ENCODE results near the gene PYROXD2.

PYROXD2 gene

DNA sequence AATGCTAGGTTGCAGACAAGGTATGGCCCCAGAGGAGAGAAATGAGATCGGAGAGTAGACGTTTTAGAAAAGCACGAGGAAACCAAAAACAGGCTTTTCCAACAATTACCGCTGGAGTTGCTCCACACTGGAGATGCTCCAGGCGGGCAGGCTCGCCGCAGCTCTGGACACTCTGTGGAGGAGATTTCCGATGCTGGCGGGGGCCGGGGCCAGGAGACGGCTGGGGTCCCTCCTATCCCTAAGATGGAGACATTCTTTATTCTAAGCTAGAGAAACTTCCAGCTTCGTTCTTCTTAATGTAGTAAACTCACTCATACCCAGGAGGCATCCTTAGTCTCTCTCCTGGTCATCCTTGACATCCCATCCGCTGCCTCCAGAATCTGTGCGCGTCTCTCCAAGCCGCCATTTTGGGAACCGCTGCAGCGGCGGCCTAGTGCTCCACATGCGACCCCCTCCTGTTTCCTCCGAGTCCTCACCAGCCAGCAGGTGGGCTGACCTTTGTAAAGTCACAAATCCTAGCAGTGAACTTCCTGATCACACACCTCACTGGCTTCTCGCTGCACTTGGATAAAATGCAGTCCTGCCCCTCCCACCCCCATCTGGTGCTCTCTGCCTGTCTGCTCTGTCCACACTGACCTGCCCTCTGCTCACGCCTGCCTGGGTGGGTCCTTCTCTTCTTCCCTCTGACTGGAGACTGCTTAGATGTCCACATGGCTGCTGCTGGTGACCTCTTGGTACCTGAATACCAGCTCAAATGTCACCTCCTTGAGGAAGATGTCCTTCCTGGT lies 11.9 kb downstream of the PYROXD2 start:
- Histone ChIP-seq H3K79me2 (no peaks in the 10 kb centered on the region), H3K9me3 (ENCODE audit: control insufficient read depth, low read length) (no peaks in the 10 kb centered on the region), H3K4me1 (no peaks in the 10 kb centered on the region), H3K4me2 (ENCODE audit: low read length) (no peak overlapping the region), H2AFZ (no peak overlapping the region), H3K36me3 (ENCODE audit: control insufficient read depth, insufficient read depth, low read length) (no peaks in the 10 kb centered on the region), H3K9ac (no peak overlapping the region), H3K4me3 (ENCODE audit: low read depth, low read length) (no peak overlapping the region), H3K27me3 (ENCODE audit: control insufficient read depth, insufficient read depth, low read length) (no peaks in the 10 kb centered on the region), H3K27ac (no peak overlapping the region)
- TF ChIP-seq, protein P1, sequence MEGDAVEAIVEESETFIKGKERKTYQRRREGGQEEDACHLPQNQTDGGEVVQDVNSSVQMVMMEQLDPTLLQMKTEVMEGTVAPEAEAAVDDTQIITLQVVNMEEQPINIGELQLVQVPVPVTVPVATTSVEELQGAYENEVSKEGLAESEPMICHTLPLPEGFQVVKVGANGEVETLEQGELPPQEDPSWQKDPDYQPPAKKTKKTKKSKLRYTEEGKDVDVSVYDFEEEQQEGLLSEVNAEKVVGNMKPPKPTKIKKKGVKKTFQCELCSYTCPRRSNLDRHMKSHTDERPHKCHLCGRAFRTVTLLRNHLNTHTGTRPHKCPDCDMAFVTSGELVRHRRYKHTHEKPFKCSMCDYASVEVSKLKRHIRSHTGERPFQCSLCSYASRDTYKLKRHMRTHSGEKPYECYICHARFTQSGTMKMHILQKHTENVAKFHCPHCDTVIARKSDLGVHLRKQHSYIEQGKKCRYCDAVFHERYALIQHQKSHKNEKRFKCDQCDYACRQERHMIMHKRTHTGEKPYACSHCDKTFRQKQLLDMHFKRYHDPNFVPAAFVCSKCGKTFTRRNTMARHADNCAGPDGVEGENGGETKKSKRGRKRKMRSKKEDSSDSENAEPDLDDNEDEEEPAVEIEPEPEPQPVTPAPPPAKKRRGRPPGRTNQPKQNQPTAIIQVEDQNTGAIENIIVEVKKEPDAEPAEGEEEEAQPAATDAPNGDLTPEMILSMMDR (IDR thresholded peaks at IDR 0.05) = no peak

DNA sequence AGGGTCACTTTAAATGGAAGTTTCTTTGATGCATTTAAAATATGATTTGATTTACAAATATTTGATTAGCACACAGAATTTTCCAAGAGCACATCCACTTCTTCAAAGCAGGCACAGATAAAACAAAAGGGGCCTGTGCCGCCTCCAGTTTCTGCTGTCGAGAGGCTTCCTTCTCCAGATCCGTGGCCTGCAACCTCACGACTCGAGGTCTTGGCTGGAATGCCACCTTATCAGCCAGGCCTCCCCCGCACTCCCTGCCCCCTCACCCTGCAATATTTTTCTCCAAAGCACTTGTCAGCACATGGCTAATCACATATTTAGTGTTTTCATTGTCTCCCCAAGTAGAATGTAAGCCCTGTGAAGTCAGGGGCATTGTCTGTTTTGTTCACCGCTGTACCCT lies 12.5 kb downstream of the PYROXD2 start:
- no peak overlapping the region for H3K4me2 ChIP-seq (ENCODE audit: low read length)
- H3K27ac ChIP-seq = no peak overlapping the region
- no peak overlapping the region for H3K4me3 ChIP-seq (ENCODE audit: low read depth, low read length)
- no peak overlapping the region for H2AFZ ChIP-seq
- H3K9ac ChIP-seq = no peak overlapping the region
- TF ChIP-seq, protein P1 (IDR thresholded peaks at IDR 0.05) = no peak
- no peaks in the 10 kb centered on the region for H3K79me2 ChIP-seq
- no peaks in the 10 kb centered on the region for H3K27me3 ChIP-seq (ENCODE audit: control insufficient read depth, insufficient read depth, low read length)
- no peaks in the 10 kb centered on the region for H3K9me3 ChIP-seq (ENCODE audit: control insufficient read depth, low read length)
- no peaks in the 10 kb centered on the region for H3K4me1 ChIP-seq
- no peaks in the 10 kb centered on the region for H3K36me3 ChIP-seq (ENCODE audit: control insufficient read depth, insufficient read depth, low read length)

DNA sequence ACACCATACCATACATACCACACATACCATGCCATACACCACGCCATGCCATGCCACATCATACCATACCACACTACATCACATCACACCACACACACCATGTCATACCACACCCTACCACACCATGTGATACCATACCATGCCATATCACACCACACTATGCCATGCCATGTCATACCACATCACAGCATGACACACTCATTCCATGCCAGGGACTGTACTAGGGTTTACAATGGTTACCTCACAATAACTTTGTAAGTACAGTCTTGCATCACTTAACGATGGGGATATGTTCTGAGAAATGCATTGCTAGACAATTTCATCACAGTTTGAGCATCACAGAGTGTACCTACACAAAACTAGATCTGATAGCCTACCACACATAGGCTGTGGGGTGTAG lies 14.5 kb downstream of the PYROXD2 start:
- H3K79me2 ChIP-seq = no peaks in the 10 kb centered on the region
- H3K4me1 ChIP-seq = no peaks in the 10 kb centered on the region
- H3K27ac ChIP-seq = no peak overlapping the region
- no peaks in the 10 kb centered on the region for H3K27me3 ChIP-seq (ENCODE audit: control insufficient read depth, insufficient read depth, low read length)
- no peak overlapping the region for H3K4me3 ChIP-seq (ENCODE audit: low read depth, low read length)
- TF ChIP-seq, protein P1 (IDR thresholded peaks at IDR 0.05) = no peak
- H3K9me3 ChIP-seq (ENCODE audit: control insufficient read depth, low read length) = no peaks in the 10 kb centered on the region
- H3K9ac ChIP-seq = no peak overlapping the region
- no peak overlapping the region for H3K4me2 ChIP-seq (ENCODE audit: low read length)
- no peaks in the 10 kb centered on the region for H3K36me3 ChIP-seq (ENCODE audit: control insufficient read depth, insufficient read depth, low read length)
- no peak overlapping the region for H2AFZ ChIP-seq

DNA sequence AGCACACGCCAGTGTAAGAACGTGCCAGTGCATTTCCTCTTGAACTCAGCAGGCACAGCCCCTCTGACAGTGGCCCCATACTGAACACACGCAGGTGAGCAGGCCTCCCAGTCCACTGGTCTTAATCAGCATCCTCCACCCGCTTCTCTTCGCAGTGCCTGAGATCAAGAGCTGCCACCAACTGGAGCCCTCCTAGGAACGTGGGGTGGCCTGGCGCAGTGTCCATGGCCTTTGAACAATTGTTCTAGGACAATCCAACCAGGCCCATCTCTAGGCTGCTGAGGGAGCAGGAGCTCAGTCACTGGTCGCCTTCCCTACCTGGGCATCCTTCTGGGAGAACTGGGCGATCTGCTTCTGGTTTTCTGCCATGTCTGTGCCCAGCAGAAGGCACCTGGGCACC lies 15.2 kb downstream of the PYROXD2 start:
- Histone ChIP-seq H2AFZ (no peak overlapping the region), H3K27me3 (ENCODE audit: control insufficient read depth, insufficient read depth, low read length) (no peaks in the 10 kb centered on the region), H3K4me3 (ENCODE audit: low read depth, low read length) (no peak overlapping the region), H3K79me2 (no peaks in the 10 kb centered on the region), H3K4me1 (no peaks in the 10 kb centered on the region), H3K4me2 (ENCODE audit: low read length) (no peak overlapping the region), H3K36me3 (ENCODE audit: control insufficient read depth, insufficient read depth, low read length) (no peaks in the 10 kb centered on the region), H3K9me3 (ENCODE audit: control insufficient read depth, low read length) (no peaks in the 10 kb centered on the region), H3K9ac (no peak overlapping the region), H3K27ac (no peak overlapping the region)
- TF ChIP-seq, protein P1 (IDR thresholded peaks at IDR 0.05) = no peak

DNA sequence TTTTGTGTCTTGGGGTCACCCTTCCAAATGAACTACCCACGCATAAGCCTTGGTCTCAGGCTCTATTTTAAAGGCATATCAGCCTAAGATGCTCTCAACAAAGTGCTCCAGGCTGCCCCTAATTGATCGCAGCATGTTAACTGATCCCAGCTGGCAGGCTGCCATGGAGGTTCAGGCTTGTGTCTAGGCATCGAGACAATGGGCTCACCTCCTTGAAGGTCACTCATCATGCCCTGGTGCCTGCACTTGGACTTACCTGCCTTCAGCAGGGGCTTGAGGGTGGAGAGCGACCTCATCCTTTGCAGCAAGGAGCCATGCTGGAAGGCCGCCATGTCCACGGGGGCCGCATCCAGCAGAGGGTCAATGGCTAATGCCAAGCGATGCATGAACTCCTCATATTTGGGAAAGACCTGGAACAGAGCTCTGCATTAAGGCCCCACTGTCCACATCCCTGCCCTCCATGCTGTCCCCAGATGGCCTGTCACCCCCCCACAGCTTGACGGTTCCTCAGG lies 17.8 kb downstream of the PYROXD2 start:
- no peak overlapping the region for H3K9ac ChIP-seq
- no peak overlapping the region for H2AFZ ChIP-seq
- TF ChIP-seq, protein P1 (IDR thresholded peaks at IDR 0.05) = no peak
- H3K36me3 ChIP-seq (ENCODE audit: control insufficient read depth, insufficient read depth, low read length) = no peaks in the 10 kb centered on the region
- H3K27me3 ChIP-seq (ENCODE audit: control insufficient read depth, insufficient read depth, low read length) = no peaks in the 10 kb centered on the region
- H3K79me2 ChIP-seq = no peaks in the 10 kb centered on the region
- no peaks in the 10 kb centered on the region for H3K9me3 ChIP-seq (ENCODE audit: control insufficient read depth, low read length)
- no peaks in the 10 kb centered on the region for H3K4me1 ChIP-seq
- no peak overlapping the region for H3K4me2 ChIP-seq (ENCODE audit: low read length)
- no peak overlapping the region for H3K27ac ChIP-seq
- H3K4me3 ChIP-seq (ENCODE audit: low read depth, low read length) = no peak overlapping the region
